AG04449 (cell line): ENCODE results near the gene HEPACAM2.

Source experiments
- CTCF ChIA-PET: fragments of 350-600 bp; formaldehyde crosslinking; extraction: SDS; loops from one replicate; lab custom pipeline; 2021; ENCODE audit warnings: antibody characterized with exemption; lab: Yijun Ruan, JAX
- POLR2A ChIA-PET: fragments of 400-600, 350-600 bp; formaldehyde crosslinking; extraction: SDS; loops from one replicate; lab custom pipeline; 2020; ENCODE audit warnings: antibody characterized with exemption, inconsistent platforms; lab: Yijun Ruan, JAX
- DNase-seq: peaks from one replicate; pipeline ENCODE4 v3.0.0-alpha.2; 2010; ENCODE audit warnings: low read depth, low spot score
- H3K4me3 ChIP-seq: 2 replicates; pipeline ENCODE4 v1.5.1; 2011; ENCODE audit warnings: low read depth, mild to moderate bottlenecking, control low read depth, low read length
- TF ChIP-seq, protein P1 (sequence below): IDR thresholded peaks from one replicate; pipeline ENCODE4 v1.5.1; 2011; ENCODE audit warnings: mild to moderate bottlenecking, moderate library complexity, low read length, control low read depth, inconsistent platforms; ENCODE audit not compliant: insufficient read depth; ENCODE audit errors: missing control alignments

Gene HEPACAM2

DNA sequence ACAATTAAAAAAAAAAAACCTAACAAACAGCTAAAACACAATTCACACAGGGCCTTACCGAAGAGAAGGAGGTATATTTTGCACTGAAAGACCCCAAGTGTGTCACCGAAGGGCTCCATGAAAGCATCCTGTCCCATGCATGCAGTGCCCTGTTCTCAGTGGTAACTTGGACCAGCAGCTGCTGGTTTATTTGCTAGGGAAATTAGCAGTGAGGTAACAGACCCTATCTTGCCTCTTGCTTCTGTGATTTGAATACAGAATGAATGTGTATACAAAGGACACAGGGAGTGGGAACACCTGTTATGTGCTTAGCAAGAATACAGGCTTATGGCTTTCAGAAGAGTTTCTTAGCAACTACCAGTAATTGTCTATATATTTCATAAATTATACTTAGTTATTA lies at the start of gene HEPACAM2:
Gene HEPACAM2 (minus strand): TSS at position 160 of the 400 bp plus-strand sequence.
- POLR2A ChIA-PET: no interaction called here
- no peak within 1 kb of the TSS for H3K4me3 ChIP-seq
- no peak for DNase-seq
- TF ChIP-seq, protein P1, sequence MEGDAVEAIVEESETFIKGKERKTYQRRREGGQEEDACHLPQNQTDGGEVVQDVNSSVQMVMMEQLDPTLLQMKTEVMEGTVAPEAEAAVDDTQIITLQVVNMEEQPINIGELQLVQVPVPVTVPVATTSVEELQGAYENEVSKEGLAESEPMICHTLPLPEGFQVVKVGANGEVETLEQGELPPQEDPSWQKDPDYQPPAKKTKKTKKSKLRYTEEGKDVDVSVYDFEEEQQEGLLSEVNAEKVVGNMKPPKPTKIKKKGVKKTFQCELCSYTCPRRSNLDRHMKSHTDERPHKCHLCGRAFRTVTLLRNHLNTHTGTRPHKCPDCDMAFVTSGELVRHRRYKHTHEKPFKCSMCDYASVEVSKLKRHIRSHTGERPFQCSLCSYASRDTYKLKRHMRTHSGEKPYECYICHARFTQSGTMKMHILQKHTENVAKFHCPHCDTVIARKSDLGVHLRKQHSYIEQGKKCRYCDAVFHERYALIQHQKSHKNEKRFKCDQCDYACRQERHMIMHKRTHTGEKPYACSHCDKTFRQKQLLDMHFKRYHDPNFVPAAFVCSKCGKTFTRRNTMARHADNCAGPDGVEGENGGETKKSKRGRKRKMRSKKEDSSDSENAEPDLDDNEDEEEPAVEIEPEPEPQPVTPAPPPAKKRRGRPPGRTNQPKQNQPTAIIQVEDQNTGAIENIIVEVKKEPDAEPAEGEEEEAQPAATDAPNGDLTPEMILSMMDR: no peak
- CTCF ChIA-PET: interaction anchor here (0.7 to 6.6 kb wide), 9 partner anchors 9 to 133 kb away, joined by 3 to 129 read pairs (median 11); no protein-coding TSS in a partner anchor

DNA sequence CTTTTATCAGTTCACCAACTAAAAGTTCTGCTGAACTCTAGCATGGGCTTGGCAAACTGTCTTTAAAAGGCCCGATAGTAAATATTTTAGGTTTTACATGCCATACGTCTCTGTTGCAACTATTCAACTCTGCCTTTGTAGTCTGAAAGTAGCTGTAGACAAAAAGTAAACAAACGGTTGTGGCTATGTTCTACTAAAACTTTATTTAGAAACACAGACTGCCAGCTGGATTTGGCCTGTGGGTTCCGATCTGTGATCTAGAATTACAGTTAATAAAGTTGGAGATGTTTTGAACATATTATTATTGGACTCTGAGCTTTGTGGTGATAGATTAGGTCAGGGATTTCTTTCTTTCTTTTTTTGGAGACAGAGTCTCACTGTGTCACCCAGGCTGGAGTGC lies 39.0 kb upstream of the HEPACAM2 start:
- no peak overlapping the region for H3K4me3 ChIP-seq
- ChIA-PET CTCF (interaction anchor here (1.3 kb wide), 1 partner anchor 33 kb away, joined by 3 read pairs; the partner anchor contains the start of gene VPS50), POLR2A (no interaction called here)
- DNase-seq: no peak
- TF ChIP-seq, protein P1: no peak

DNA sequence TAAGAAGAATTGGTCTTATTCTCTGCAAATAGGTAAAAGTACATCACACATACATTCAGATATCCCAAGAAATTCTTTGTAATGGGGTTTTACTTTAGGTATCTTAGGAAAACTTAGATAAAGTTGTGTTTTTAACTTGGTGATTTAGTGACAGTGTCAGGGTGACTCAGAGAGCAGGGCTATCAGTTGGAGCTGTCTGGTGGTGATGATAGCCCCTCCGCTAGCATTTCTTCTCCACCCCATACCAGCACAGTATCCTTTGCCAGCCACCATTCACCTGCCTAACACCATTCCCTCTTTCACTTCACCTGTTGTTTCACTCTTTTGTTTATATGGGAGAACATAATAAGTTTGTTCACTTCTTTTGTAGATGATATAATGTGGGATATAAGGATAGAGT lies 36.3 kb upstream of the HEPACAM2 start:
- TF ChIP-seq, protein P1: no peak
- H3K4me3 ChIP-seq: no peak overlapping the region
- no peak for DNase-seq
- CTCF ChIA-PET: interaction anchor here (1.3 kb wide), 1 partner anchor 290 kb away, joined by 3 read pairs; no protein-coding TSS in a partner anchor
- POLR2A ChIA-PET: no interaction called here

DNA sequence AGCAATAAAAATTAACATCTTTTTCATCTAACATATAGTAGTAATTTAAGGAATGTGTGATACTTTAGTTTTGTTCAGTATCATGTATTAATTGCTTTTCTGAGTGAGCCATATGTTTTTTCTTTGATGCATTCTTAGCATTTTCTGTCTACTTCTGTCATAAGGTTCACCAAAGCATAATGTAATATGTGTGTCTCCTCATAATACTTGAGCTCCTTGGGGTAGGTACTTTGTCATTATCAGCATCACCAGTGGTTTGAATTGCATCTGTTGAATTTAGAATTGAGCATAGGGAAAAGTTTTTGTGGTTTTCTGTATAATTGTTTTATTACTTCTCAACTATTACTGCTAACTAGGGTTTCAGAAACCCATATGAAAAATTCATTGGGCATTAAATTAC lies 32.4 kb upstream of the HEPACAM2 start:
- CTCF ChIA-PET: interaction anchor here (1.2 to 1.7 kb wide), 2 partner anchors 12 to 292 kb away, joined by 4 to 6 read pairs; no protein-coding TSS in a partner anchor
- DNase-seq: peak; percentile 23
- TF ChIP-seq, protein P1: no peak

DNA sequence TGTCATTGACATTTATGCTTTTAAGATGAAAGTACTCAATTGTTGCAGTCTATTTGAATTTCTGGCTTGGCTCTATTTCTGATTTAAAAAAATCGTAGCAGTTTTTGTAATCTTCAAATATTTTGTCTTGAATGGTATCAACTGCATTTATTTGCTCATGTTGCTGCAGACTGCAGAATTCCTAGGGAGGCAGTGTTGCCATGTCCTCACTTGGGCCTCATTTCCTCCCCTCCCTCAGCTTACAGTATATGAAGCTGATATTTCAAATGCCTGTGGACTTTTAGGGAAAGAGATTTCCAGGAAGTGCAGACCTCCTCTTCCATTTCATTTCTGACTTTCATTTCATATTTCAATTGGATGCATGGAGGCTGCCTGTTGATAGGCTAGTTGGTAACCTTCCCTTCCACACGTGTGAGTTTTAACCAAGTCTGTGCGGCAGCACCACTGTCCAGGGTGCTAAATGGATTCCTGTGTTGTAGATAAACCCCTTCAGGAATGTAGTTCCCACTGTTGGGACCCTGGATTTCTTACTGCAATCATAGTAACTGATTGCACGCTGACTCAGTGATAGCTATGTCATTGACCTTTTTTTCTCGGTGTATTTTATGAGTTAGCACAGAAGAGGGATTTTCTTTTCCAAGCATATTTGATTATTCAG lies 23.4 kb upstream of the HEPACAM2 start:
- CTCF ChIA-PET: interaction anchor here (1.8 to 14.9 kb wide), 3 partner anchors 125 to 300 kb away, joined by 3 to 265 read pairs (median 14); no protein-coding TSS in a partner anchor

More for the DNA sequence above, 32.4 kb upstream of the HEPACAM2 start:
- no peak overlapping the region for H3K4me3 ChIP-seq
- POLR2A ChIA-PET: no interaction called here

More for the DNA sequence above, 23.4 kb upstream of the HEPACAM2 start:
- POLR2A ChIA-PET: no interaction called here
- DNase-seq: no peak
- TF ChIP-seq, protein P1: no peak
- H3K4me3 ChIP-seq: no peak overlapping the region
